SK-N-SH (cell line): ENCODE results near the gene GAS7.

Experiments used
- CHD2 ChIP-seq: fragments of 150-350 bp; IDR thresholded peaks from 2 replicates; pipeline ENCODE4 v1.6.1; 2018; ENCODE audit warnings: low read length; ENCODE audit not compliant: partially characterized antibody
- FOSL2 ChIP-seq: IDR thresholded peaks from 2 replicates; pipeline ENCODE4 v1.4.0; 2012; ENCODE audit warnings: low read depth, mild to moderate bottlenecking, moderate library complexity, borderline replicate concordance
- GATA2 ChIP-seq: sonication (generic); formaldehyde crosslinking; IDR thresholded peaks from 2 replicates; pipeline ENCODE4 v1.5.0; 2020; ENCODE audit warnings: mild to moderate bottlenecking, missing genetic modification reagents
- JUND ChIP-seq: IDR thresholded peaks from 2 replicates; pipeline ENCODE4 v1.4.0; 2012
- NRF1 ChIP-seq: IDR thresholded peaks from 2 replicates; pipeline ENCODE4 v1.6.1; 2012; ENCODE audit warnings: low read depth, mild to moderate bottlenecking, low read length
- REST ChIP-seq: IDR thresholded peaks from 2 replicates; pipeline ENCODE4 v1.6.1; 2012; ENCODE audit warnings: mild to moderate bottlenecking, low read depth, low read length, moderate library complexity
- TAF1 ChIP-seq: IDR thresholded peaks from 2 replicates; pipeline ENCODE4 v1.6.1; 2012; ENCODE audit warnings: low read depth, mild to moderate bottlenecking, low read length, moderate library complexity, borderline replicate concordance
- USF2 ChIP-seq: fragments of 150-350 bp; IDR thresholded peaks from 2 replicates; pipeline ENCODE4 v1.6.1; 2017; ENCODE audit warnings: antibody characterized with exemption, low read length, low read depth, borderline replicate concordance
- TF ChIP-seq, protein P1 (sequence below): fragments of 200-600 bp; sonication (generic); IDR thresholded peaks from 2 replicates; pipeline ENCODE4 v1.6.1; 2017; ENCODE audit warnings: antibody characterized with exemption, mild to moderate bottlenecking, moderate library complexity
- TF ChIP-seq, protein P2 (sequence below): IDR thresholded peaks from 2 replicates; pipeline ENCODE4; 2012
- TF ChIP-seq, protein P3 (sequence below): IDR thresholded peaks from 2 replicates; pipeline ENCODE4 v1.4.0; 2012; ENCODE audit warnings: low read depth, borderline replicate concordance
- TF ChIP-seq, protein P4 (sequence below): IDR thresholded peaks from 2 replicates; pipeline ENCODE4 v1.4.0; 2012; ENCODE audit warnings: low read depth

GRCh38 chr17:9941305-9941704, 257.1 kb downstream of the GAS7 start:
- TF ChIP-seq, protein P1, sequence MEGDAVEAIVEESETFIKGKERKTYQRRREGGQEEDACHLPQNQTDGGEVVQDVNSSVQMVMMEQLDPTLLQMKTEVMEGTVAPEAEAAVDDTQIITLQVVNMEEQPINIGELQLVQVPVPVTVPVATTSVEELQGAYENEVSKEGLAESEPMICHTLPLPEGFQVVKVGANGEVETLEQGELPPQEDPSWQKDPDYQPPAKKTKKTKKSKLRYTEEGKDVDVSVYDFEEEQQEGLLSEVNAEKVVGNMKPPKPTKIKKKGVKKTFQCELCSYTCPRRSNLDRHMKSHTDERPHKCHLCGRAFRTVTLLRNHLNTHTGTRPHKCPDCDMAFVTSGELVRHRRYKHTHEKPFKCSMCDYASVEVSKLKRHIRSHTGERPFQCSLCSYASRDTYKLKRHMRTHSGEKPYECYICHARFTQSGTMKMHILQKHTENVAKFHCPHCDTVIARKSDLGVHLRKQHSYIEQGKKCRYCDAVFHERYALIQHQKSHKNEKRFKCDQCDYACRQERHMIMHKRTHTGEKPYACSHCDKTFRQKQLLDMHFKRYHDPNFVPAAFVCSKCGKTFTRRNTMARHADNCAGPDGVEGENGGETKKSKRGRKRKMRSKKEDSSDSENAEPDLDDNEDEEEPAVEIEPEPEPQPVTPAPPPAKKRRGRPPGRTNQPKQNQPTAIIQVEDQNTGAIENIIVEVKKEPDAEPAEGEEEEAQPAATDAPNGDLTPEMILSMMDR, result no peak
- TF ChIP-seq REST, result no peak
- TF ChIP-seq, protein P2, sequence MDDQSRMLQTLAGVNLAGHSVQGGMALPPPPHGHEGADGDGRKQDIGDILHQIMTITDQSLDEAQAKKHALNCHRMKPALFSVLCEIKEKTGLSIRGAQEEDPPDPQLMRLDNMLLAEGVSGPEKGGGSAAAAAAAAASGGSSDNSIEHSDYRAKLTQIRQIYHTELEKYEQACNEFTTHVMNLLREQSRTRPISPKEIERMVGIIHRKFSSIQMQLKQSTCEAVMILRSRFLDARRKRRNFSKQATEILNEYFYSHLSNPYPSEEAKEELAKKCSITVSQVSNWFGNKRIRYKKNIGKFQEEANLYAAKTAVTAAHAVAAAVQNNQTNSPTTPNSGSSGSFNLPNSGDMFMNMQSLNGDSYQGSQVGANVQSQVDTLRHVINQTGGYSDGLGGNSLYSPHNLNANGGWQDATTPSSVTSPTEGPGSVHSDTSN, result no peak
- no peak for TF ChIP-seq JUND
- no peak for TF ChIP-seq FOSL2
- TF ChIP-seq, protein P3, sequence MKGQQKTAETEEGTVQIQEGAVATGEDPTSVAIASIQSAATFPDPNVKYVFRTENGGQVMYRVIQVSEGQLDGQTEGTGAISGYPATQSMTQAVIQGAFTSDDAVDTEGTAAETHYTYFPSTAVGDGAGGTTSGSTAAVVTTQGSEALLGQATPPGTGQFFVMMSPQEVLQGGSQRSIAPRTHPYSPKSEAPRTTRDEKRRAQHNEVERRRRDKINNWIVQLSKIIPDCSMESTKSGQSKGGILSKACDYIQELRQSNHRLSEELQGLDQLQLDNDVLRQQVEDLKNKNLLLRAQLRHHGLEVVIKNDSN, result no peak
- no peak for TF ChIP-seq CHD2
- no peak for TF ChIP-seq NRF1
- TF ChIP-seq USF2, result no peak
- TF ChIP-seq GATA2 (CRISPR knock-in tag), result no peak
- TF ChIP-seq, protein P4, sequence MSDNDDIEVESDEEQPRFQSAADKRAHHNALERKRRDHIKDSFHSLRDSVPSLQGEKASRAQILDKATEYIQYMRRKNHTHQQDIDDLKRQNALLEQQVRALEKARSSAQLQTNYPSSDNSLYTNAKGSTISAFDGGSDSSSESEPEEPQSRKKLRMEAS, result no peak
- no peak for TF ChIP-seq TAF1
